ENCODE results near the gene SERTM1. TPM values are rescaled to one million over a fixed set of nuclear protein-coding genes. Genes with fewer than 3 reads are reported as not detected.

The SERTM1 gene
- total RNA-seq, result not detected

- POLR2A ChIA-PET, result no interaction called here
- H3K4me1 Mint-ChIP-seq (ENCODE audit: low read depth), result peaks cover 4% of the 10 kb centered on the region
- ATAC-seq (peak; percentile 13), DNase-seq (no peak)
- H3K27ac Mint-ChIP-seq, result no peak within 1 kb of the TSS
- peaks cover 35% of the 10 kb centered on the region for H3K27me3 Mint-ChIP-seq
- H3K36me3 Mint-ChIP-seq (ENCODE audit: low read depth), result no peaks in the 10 kb centered on the region
- peaks cover 4% of the 10 kb centered on the region for H3K9me3 Mint-ChIP-seq
- TF ChIP-seq CTCF (IDR thresholded peaks at IDR 0.05), result no peak
- CTCF ChIA-PET, result no interaction called here
- no peak within 1 kb of the TSS for H3K4me3 Mint-ChIP-seq
- intact Hi-C loops (cut with micrococcal nuclease), result no loop called here
Measured at GRCh38 chr13:36673838-36674326, at the start of gene SERTM1. SERTM1 (plus strand) TSS chr13:36674020; CDS start chr13:36695079, 21,059 bp downstream.

GRCh38 chr13:36628377-36629056 is 45.3 kb upstream of the SERTM1 start:
- ChIA-PET CTCF (no interaction called here), POLR2A (no interaction called here)
- no peak for DNase-seq
- intact Hi-C loops (cut with micrococcal nuclease), result no loop called here
- Mint-ChIP-seq H3K36me3 (ENCODE audit: low read depth) (no peaks in the 10 kb centered on the region), H3K9me3 (no peaks in the 10 kb centered on the region), H3K4me1 (ENCODE audit: low read depth) (no peaks in the 10 kb centered on the region), H3K27ac (no peak overlapping the region), H3K4me3 (no peak overlapping the region), H3K27me3 (no peaks in the 10 kb centered on the region)
- ATAC-seq, result no peak
- no peak for TF ChIP-seq CTCF (IDR thresholded peaks at IDR 0.05)

- ChIA-PET CTCF (no interaction called here), POLR2A (no interaction called here)
- no peak overlapping the region for H3K4me3 Mint-ChIP-seq
- intact Hi-C loops (cut with micrococcal nuclease), result no loop called here
- no peaks in the 10 kb centered on the region for H3K36me3 Mint-ChIP-seq (ENCODE audit: low read depth)
- no peak overlapping the region for H3K27ac Mint-ChIP-seq
- DNase-seq, result no peak
- no peak for TF ChIP-seq CTCF (IDR thresholded peaks at IDR 0.05)
- no peaks in the 10 kb centered on the region for H3K9me3 Mint-ChIP-seq
- no peaks in the 10 kb centered on the region for H3K4me1 Mint-ChIP-seq (ENCODE audit: low read depth)
- no peaks in the 10 kb centered on the region for H3K27me3 Mint-ChIP-seq
- ATAC-seq, result no peak
Measured at GRCh38 chr13:36629057-36629385, 44.8 kb upstream of the SERTM1 start.

GRCh38 chr13:36630181-36630803 is 43.5 kb upstream of the SERTM1 start:
- Mint-ChIP-seq H3K36me3 (ENCODE audit: low read depth) (no peaks in the 10 kb centered on the region), H3K27ac (no peak overlapping the region), H3K4me1 (ENCODE audit: low read depth) (no peaks in the 10 kb centered on the region), H3K9me3 (no peaks in the 10 kb centered on the region), H3K4me3 (no peak overlapping the region), H3K27me3 (no peaks in the 10 kb centered on the region)
- CTCF ChIA-PET, result interaction anchor here (0.7 kb wide), 1 partner anchor 346 kb away, joined by 3 read pairs; no protein-coding TSS in a partner anchor
- intact Hi-C loops (cut with micrococcal nuclease), result no loop called here
- POLR2A ChIA-PET, result no interaction called here
- DNase-seq, result no peak
- TF ChIP-seq CTCF (IDR thresholded peaks at IDR 0.05), result no peak
- ATAC-seq, result no peak

GRCh38 chr13:36639610-36640009 is 34.2 kb upstream of the SERTM1 start:
- peaks cover 8% of the 10 kb centered on the region for H3K9me3 Mint-ChIP-seq
- ChIA-PET CTCF (interaction anchor here (1.9 kb wide), 1 partner anchor 24 kb away, joined by 4 read pairs; no protein-coding TSS in a partner anchor), POLR2A (no interaction called here)
- no peaks in the 10 kb centered on the region for H3K27me3 Mint-ChIP-seq
- TF ChIP-seq CTCF (IDR thresholded peaks at IDR 0.05), result no peak
- H3K4me3 Mint-ChIP-seq, result no peak overlapping the region
- intact Hi-C loops (cut with micrococcal nuclease), result no loop called here
- ATAC-seq (no peak), DNase-seq (no peak)
- no peaks in the 10 kb centered on the region for H3K36me3 Mint-ChIP-seq (ENCODE audit: low read depth)
- H3K4me1 Mint-ChIP-seq (ENCODE audit: low read depth), result no peaks in the 10 kb centered on the region
- H3K27ac Mint-ChIP-seq, result no peak overlapping the region
